NCI-H345 treated with DMSO at 0.1 percent for 48 hours (cell line): ENCODE data around the gene NCKAP5L.
"Not testable (repeated sequence)": the region's sequence is repeated elsewhere in the genome, so short reads cannot be mapped to it uniquely, and the experiment has no call there.

Experiments used
- DNase-seq: peaks from one replicate; lab custom pipeline; 2025; ENCODE audit not compliant: unreplicated experiment; lab: John Stamatoyannopoulos, UW

Gene NCKAP5L

GRCh38 chr12:49865109-49865781, 37.0 kb upstream of the NCKAP5L start:
- no peak for DNase-seq

- no peak for DNase-seq
These were observed 36.5 kb upstream of the NCKAP5L start for GRCh38 chr12:49864798-49865090.

GRCh38 chr12:49863946-49864797, 36.0 kb upstream of the NCKAP5L start:
- DNase-seq = no peak

- DNase-seq = not testable (repeated sequence)
These were observed 32.7 kb upstream of the NCKAP5L start for GRCh38 chr12:49860921-49861320.

GRCh38 chr12:49855890-49856289, 27.7 kb upstream of the NCKAP5L start:
- not testable (repeated sequence) for DNase-seq

- no peak for DNase-seq
These were observed 26.8 kb upstream of the NCKAP5L start for GRCh38 chr12:49854976-49855375.

GRCh38 chr12:49853671-49854070, 25.5 kb upstream of the NCKAP5L start:
- DNase-seq = no peak

GRCh38 chr12:49847161-49847560, 18.9 kb upstream of the NCKAP5L start:
- DNase-seq = no peak

GRCh38 chr12:49846032-49846431, 17.8 kb upstream of the NCKAP5L start:
- no peak for DNase-seq

- DNase-seq = no peak
These were observed 15.7 kb upstream of the NCKAP5L start for GRCh38 chr12:49843876-49844437.

- DNase-seq = no peak
These were observed 15.2 kb upstream of the NCKAP5L start for GRCh38 chr12:49843411-49843810.

GRCh38 chr12:49842519-49843352, 14.5 kb upstream of the NCKAP5L start, which contains the start of gene BCDIN3D:
Gene BCDIN3D, minus strand, starts transcription at chr12:49843106. Its CDS starts 19 bp downstream, at chr12:49843087.
- DNase-seq = peak; percentile 23

- DNase-seq = no peak
These were observed 10.9 kb upstream of the NCKAP5L start for GRCh38 chr12:49838973-49839633.

- DNase-seq = no peak
These were observed 4.7 kb upstream of the NCKAP5L start for GRCh38 chr12:49832836-49833421.

GRCh38 chr12:49831717-49832116, 3.5 kb upstream of the NCKAP5L start:
- no peak for DNase-seq

GRCh38 chr12:49827401-49828099, 663 bp downstream of the NCKAP5L start:
- DNase-seq = no peak

GRCh38 chr12:49827051-49827400, 1.2 kb downstream of the NCKAP5L start:
- DNase-seq = no peak

- DNase-seq = no peak
These were observed 2.2 kb downstream of the NCKAP5L start for GRCh38 chr12:49825971-49826421.

- DNase-seq = no peak
These were observed 2.7 kb downstream of the NCKAP5L start for GRCh38 chr12:49825360-49825970.
